CD14-positive monocyte (primary cell): ENCODE results near the gene AAMP. TPM values are rescaled to one million over a fixed set of nuclear protein-coding genes. Genes with fewer than 3 reads are reported as not detected.

Experiments used
- DNase-seq, 3 donors: peaks; one replicate each; pipeline ENCODE4 v3.0.0-alpha.2; 2011 to 2022
- H2AFZ ChIP-seq: 2 replicates; pipeline ENCODE4 v1.6.0; 2012; ENCODE audit warnings: mild to moderate bottlenecking, low read depth, low read length, inconsistent platforms; ENCODE audit not compliant: insufficient read depth, poor library complexity, severe bottlenecking
- H3K27ac ChIP-seq, 2 donors: 1 replicate in 1 of 2; 2 replicates in 1 of 2; pipeline ENCODE4 v1.5.1; 2012 to 2013; ENCODE audit warnings: low read length in 2 of 2, control low read depth in 1 of 2, inconsistent platforms in 1 of 2, low read depth in 1 of 2, mild to moderate bottlenecking in 1 of 2
- H3K27me3 ChIP-seq, 2 donors: one replicate each; pipeline versions ENCODE4 v1.6.0 to v1.6.1; 2011 to 2013; ENCODE audit warnings: low read length in 2 of 2; ENCODE audit not compliant: control insufficient read depth in 2 of 2, insufficient read depth in 2 of 2
- H3K36me3 ChIP-seq, 2 donors: replicated peaks in 1 of 2; 1 replicate in 1 of 2; 2 replicates in 1 of 2; pipeline versions ENCODE4 v1.5.1 to v1.6.1; 2012 to 2013; ENCODE audit warnings: low read length in 2 of 2, control low read depth in 1 of 2, inconsistent platforms in 1 of 2, mild to moderate bottlenecking in 1 of 2; ENCODE audit not compliant: insufficient read depth in 2 of 2, control insufficient read depth in 1 of 2
- H3K4me1 ChIP-seq, 2 donors: 1 replicate in 1 of 2; 2 replicates in 1 of 2; pipeline versions ENCODE4 v1.5.1 to v1.6.1; 2012 to 2013; ENCODE audit warnings: low read length in 2 of 2, control low read depth in 1 of 2, inconsistent platforms in 1 of 2, mild to moderate bottlenecking in 1 of 2, moderate library complexity in 1 of 2; ENCODE audit not compliant: insufficient read depth in 2 of 2, control insufficient read depth in 1 of 2
- H3K4me2 ChIP-seq: replicated peaks from 2 replicates; pipeline ENCODE3; 2012; ENCODE audit warnings: low read length, moderate library complexity, mild to moderate bottlenecking; ENCODE audit not compliant: poor library complexity, severe bottlenecking; ENCODE audit errors: extremely low read depth
- H3K4me3 ChIP-seq, 3 experiments: fragments of 200-600 bp in 1 of 3; sonication (generic) in 1 of 3; replicated peaks in 1 of 3; 1 replicate in 2 of 3; 2 replicates in 1 of 3; pipeline ENCODE4 v1.5.1; 2011 to 2013; ENCODE audit warnings: low read length in 3 of 3, mild to moderate bottlenecking in 3 of 3, control low read depth in 2 of 3, low read depth in 2 of 3, inconsistent platforms in 1 of 3, moderate library complexity in 1 of 3
- H3K79me2 ChIP-seq: 2 replicates; pipeline ENCODE4 v1.6.0; 2012; ENCODE audit warnings: mild to moderate bottlenecking, control low read depth, inconsistent platforms, low read length, moderate library complexity; ENCODE audit not compliant: insufficient read depth
- H3K9ac ChIP-seq: 2 replicates; pipeline ENCODE4 v1.6.0; 2017; ENCODE audit warnings: low read length, mild to moderate bottlenecking; ENCODE audit not compliant: insufficient read depth, poor library complexity, severe bottlenecking
- H3K9me3 ChIP-seq, 2 donors: replicated peaks in 1 of 2; 1 replicate in 1 of 2; 2 replicates in 1 of 2; pipeline versions ENCODE4 v1.5.1 to v1.6.1; 2012 to 2013; ENCODE audit warnings: low read length in 2 of 2, control low read depth in 1 of 2; ENCODE audit not compliant: control insufficient read depth in 1 of 2, insufficient read depth in 1 of 2
- H4K20me1 ChIP-seq: 2 replicates; pipeline ENCODE4 v1.6.0; 2012; ENCODE audit warnings: mild to moderate bottlenecking, low read length, control low read depth, moderate library complexity; ENCODE audit not compliant: insufficient read depth
- H3K27ac Mint-ChIP-seq, 7 donors: one replicate each; pipeline ENCODE4 v1.8.0; 2020; ENCODE audit warnings: mild to moderate bottlenecking in 7 of 7, mixed read lengths in 7 of 7, moderate library complexity in 6 of 7, inconsistent platforms in 2 of 7
- H3K27me3 Mint-ChIP-seq, 3 donors: one replicate each; pipeline ENCODE4 v1.8.0; 2021 to 2022; ENCODE audit warnings: low read depth in 3 of 3, mild to moderate bottlenecking in 3 of 3, mixed read lengths in 3 of 3, moderate library complexity in 3 of 3, inconsistent platforms in 1 of 3
- H3K36me3 Mint-ChIP-seq, 2 donors: one replicate each; pipeline ENCODE4 v1.8.0; 2020; ENCODE audit warnings: mixed read lengths in 2 of 2, inconsistent platforms in 1 of 2, mild to moderate bottlenecking in 1 of 2
- H3K4me1 Mint-ChIP-seq: one replicate; pipeline ENCODE4 v1.8.0; 2020; ENCODE audit warnings: mild to moderate bottlenecking, mixed read lengths
- H3K4me3 Mint-ChIP-seq, 2 donors: one replicate each; pipeline ENCODE4 v1.8.0; 2020; ENCODE audit warnings: mild to moderate bottlenecking in 2 of 2, mixed read lengths in 2 of 2, moderate library complexity in 1 of 2
- H3K9me3 Mint-ChIP-seq, 7 donors: one replicate each; pipeline ENCODE4 v1.8.0; 2020 to 2022; ENCODE audit warnings: mixed read lengths in 7 of 7, mild to moderate bottlenecking in 6 of 7, moderate library complexity in 6 of 7, inconsistent platforms in 2 of 7
- CTCF ChIP-seq: fragments of 200-600 bp; IDR thresholded peaks from one replicate; pipeline ENCODE4 v1.8.0; 2022; ENCODE audit warnings: antibody characterized with exemption, mild to moderate bottlenecking
- WGBS: methylation state at CpG from one replicate; pipeline ENCODE4 v1.1.5; 2013; ENCODE audit warnings: missing lambda C conversion rate; ENCODE audit not compliant: insufficient coverage; 5-methylcytosine and 5-hydroxymethylcytosine counted together
- intact Hi-C, 2 donors: fragments of 100-400 bp; cut with micrococcal nuclease; formaldehyde crosslinking; loops; one replicate each; pipeline versions ENCODE4 v1.15.0 to v1.15.1; 2023
- polyA plus RNA-seq, 3 donors: library from polyadenylated mRNA; depleted of rRNA in 1 of 3; unstranded in 2 of 3; stranded (reverse) in 1 of 3; fragments of 300-500 nt in 2 of 3; fragments of >200 nt in 1 of 3; fragmentation: Illumina TruSeq in 2 of 3; gene quantifications; 1 replicate in 2 of 3; 2 replicates in 1 of 3; pipeline ENCODE4 v1.2.3, GENCODE V29; 2012 to 2021

AAMP gene
- polyA plus RNA-seq, 3 donors, result 90.8 to 108 (median 98.7) TPM

- Histone ChIP-seq H3K9ac (no peak overlapping the region), H3K36me3 (peaks cover 42 to 49% of the 10 kb centered on the region in 2 donors), H3K27ac (peak overlapping the region in 1 of 2 donors; percentile 69), H3K27me3 (no peaks in the 10 kb centered on the region), H3K4me2 (peak overlapping the region; percentile 99), H2AFZ (no peak overlapping the region), H3K4me1 (peaks cover 46 to 52% of the 10 kb centered on the region in 2 donors), H4K20me1 (peaks cover 74% of the 10 kb centered on the region), H3K79me2 (peaks cover 70% of the 10 kb centered on the region), H3K9me3 (no peaks in the 10 kb centered on the region), H3K4me3 (peak overlapping the region in 1 of 3 experiments; percentile 95)
- no peak for DNase-seq
- TF ChIP-seq CTCF, result no peak
- intact Hi-C loops, result loop anchor here (5.0 to 10.0 kb wide), 4 partner anchors 126 to 293 kb away; partner anchors contain the start of genes CTDSP1 (in 2 of the 2), CNOT9 (in 1 of the 2) and USP37 (in 1 of the 2)
- Mint-ChIP-seq H3K9me3 (no peaks in the 10 kb centered on the region), H3K27me3 (peaks cover 0 to 3% (median 0%) of the 10 kb centered on the region in 3 donors), H3K27ac (peak overlapping the region in 5 of 7 donors; percentile 58 to 90 (median 85)), H3K4me1 (peaks cover 55% of the 10 kb centered on the region), H3K4me3 (no peak overlapping the region), H3K36me3 (peaks cover 40 to 49% of the 10 kb centered on the region in 2 donors)
- 78% methylated on average over 2 of the region's 4 CpGs for WGBS
Observed at GRCh38 chr2:218271487-218271797, 1.5 kb upstream of the AAMP start.

- H4K20me1 ChIP-seq, result peaks cover 74% of the 10 kb centered on the region
- H3K79me2 ChIP-seq, result peaks cover 74% of the 10 kb centered on the region
- intact Hi-C loops, result loop anchor here (5.0 to 10.0 kb wide), 4 partner anchors 126 to 294 kb away; partner anchors contain the start of genes CTDSP1 (in 2 of the 2), CNOT9 (in 1 of the 2) and USP37 (in 1 of the 2)
- peaks cover 40 to 49% of the 10 kb centered on the region in 2 donors for H3K36me3 Mint-ChIP-seq
- no peaks in the 10 kb centered on the region for H3K9me3 Mint-ChIP-seq
- peak overlapping the region; percentile 99 for H3K4me2 ChIP-seq
- peak overlapping the region; percentile 78 to 93 (median 87) for H3K27ac Mint-ChIP-seq
- H3K4me1 Mint-ChIP-seq, result peaks cover 53% of the 10 kb centered on the region
- peak overlapping the region; percentile 60 to 97 (median 95) for H3K4me3 ChIP-seq
- peaks cover 42 to 49% of the 10 kb centered on the region in 2 donors for H3K36me3 ChIP-seq
- TF ChIP-seq CTCF, result no peak
- H3K9ac ChIP-seq, result peak overlapping the region; percentile 57
- H3K27me3 Mint-ChIP-seq, result peaks cover 0 to 3% (median 0%) of the 10 kb centered on the region in 3 donors
- no peak for DNase-seq
- H3K4me3 Mint-ChIP-seq, result peak overlapping the region; percentile 90
- H3K4me1 ChIP-seq, result peaks cover 40 to 46% of the 10 kb centered on the region in 2 donors
- H2AFZ ChIP-seq, result peak overlapping the region; percentile 68
- H3K27me3 ChIP-seq, result no peaks in the 10 kb centered on the region
- WGBS, result 13% methylated on average over 21 of the region's 23 CpGs
- H3K27ac ChIP-seq, result peak overlapping the region; percentile 27 to 69
- H3K9me3 ChIP-seq, result no peaks in the 10 kb centered on the region
Observed at GRCh38 chr2:218270721-218271486, 967 bp upstream of the AAMP start.
